Transverse colon (tissue), 3 donors: ENCODE measurements around the gene MEG3.

Source experiments
- POLR2A ChIP-seq: fragments of 450-650 bp; IDR thresholded peaks from one replicate; pipeline ENCODE4 v1.6.1; 2016; ENCODE audit warnings: antibody characterized with exemption, mild to moderate bottlenecking, moderate library complexity
- TF ChIP-seq, protein P1 (sequence below), 5 experiments: fragments of 200-600 bp in 3 of 5; fragments of 450-650 bp in 2 of 5; sonication (generic) in 3 of 5; IDR thresholded peaks; 1 replicate in 2 of 5; 2 replicates in 3 of 5; pipeline ENCODE4 v1.5.1; 2016 to 2017; ENCODE audit warnings: antibody characterized with exemption in 5 of 5, inconsistent platforms in 3 of 5, mild to moderate bottlenecking in 2 of 5, moderate library complexity in 1 of 5

DNA sequence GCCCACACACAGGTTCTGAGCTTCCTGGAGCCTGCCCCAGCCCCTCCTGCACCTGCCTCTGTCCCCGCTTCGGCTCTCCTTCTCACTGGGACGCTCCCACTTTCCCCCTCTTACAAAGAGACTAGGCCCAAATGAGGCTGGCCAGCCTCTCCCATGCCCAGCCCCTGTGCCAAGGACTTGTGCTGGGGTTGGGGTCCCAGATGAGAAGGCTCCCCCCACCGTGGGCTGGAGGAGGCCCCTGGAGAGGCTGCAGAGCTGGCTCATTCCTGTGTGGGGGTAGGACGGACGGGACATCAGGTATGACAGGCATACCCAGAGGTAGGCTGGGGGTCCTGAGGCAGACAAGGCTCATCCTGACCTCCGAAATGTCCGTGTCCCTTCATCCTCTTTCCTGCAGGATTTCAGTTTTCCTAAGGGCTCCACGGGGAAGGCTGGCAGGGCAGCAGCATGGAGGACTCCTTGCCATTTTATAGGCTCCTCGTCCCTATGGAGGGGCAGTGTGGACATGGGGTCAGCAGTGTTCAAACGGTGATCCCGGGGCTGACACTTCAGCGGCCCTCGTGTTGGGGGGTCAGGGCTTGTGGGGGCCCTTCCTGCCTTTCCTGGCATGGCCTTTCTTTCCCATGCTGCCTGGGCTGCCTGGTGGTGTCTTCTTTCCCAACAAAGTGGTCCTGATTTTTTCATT, 49.1 kb upstream of the MEG3 start:
- TF ChIP-seq, protein P1, sequence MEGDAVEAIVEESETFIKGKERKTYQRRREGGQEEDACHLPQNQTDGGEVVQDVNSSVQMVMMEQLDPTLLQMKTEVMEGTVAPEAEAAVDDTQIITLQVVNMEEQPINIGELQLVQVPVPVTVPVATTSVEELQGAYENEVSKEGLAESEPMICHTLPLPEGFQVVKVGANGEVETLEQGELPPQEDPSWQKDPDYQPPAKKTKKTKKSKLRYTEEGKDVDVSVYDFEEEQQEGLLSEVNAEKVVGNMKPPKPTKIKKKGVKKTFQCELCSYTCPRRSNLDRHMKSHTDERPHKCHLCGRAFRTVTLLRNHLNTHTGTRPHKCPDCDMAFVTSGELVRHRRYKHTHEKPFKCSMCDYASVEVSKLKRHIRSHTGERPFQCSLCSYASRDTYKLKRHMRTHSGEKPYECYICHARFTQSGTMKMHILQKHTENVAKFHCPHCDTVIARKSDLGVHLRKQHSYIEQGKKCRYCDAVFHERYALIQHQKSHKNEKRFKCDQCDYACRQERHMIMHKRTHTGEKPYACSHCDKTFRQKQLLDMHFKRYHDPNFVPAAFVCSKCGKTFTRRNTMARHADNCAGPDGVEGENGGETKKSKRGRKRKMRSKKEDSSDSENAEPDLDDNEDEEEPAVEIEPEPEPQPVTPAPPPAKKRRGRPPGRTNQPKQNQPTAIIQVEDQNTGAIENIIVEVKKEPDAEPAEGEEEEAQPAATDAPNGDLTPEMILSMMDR (IDR thresholded peaks at IDR 0.05) = no peak
- no peak for TF ChIP-seq POLR2A
